Muscle layer of colon (tissue), 2 donors: ENCODE measurements around the gene STK40.

ENCODE experiments used
- H3K27ac ChIP-seq: one replicate; pipeline ENCODE4 v1.7.0; 2013; ENCODE audit warnings: low read depth, mild to moderate bottlenecking, low read length, moderate library complexity
- H3K27me3 ChIP-seq, 2 donors: one replicate each; pipeline ENCODE4 v1.7.0; 2013; ENCODE audit warnings: low read length in 2 of 2, mild to moderate bottlenecking in 2 of 2; ENCODE audit not compliant: insufficient read depth in 2 of 2, control insufficient read depth in 1 of 2
- H3K36me3 ChIP-seq: one replicate; pipeline ENCODE4 v1.7.0; 2013; ENCODE audit warnings: mild to moderate bottlenecking, low read length; ENCODE audit not compliant: insufficient read depth
- H3K4me1 ChIP-seq: one replicate; pipeline ENCODE4 v1.7.0; 2013; ENCODE audit warnings: mild to moderate bottlenecking, low read length; ENCODE audit not compliant: insufficient read depth
- H3K4me3 ChIP-seq, 2 donors: one replicate each; pipeline ENCODE4 v1.7.0; 2013; ENCODE audit warnings: low read length in 2 of 2, low read depth in 1 of 2, mild to moderate bottlenecking in 1 of 2, moderate library complexity in 1 of 2
- H3K9ac ChIP-seq: one replicate; pipeline ENCODE4 v1.7.0; 2013; ENCODE audit warnings: low read length
- H3K9me3 ChIP-seq: one replicate; pipeline ENCODE4 v1.7.0; 2013; ENCODE audit warnings: mild to moderate bottlenecking, low read length
- donor health status: abdominal sarcoma.
- donor health status: Adenocarcinoma of cecum.

The STK40 gene

GRCh38 chr1:36350659-36351226, 35.0 kb downstream of the STK40 start:
- Histone ChIP-seq H3K9ac (no peak overlapping the region), H3K9me3 (no peaks in the 10 kb centered on the region), H3K36me3 (peaks cover 65% of the 10 kb centered on the region), H3K4me1 (peaks cover 29% of the 10 kb centered on the region), H3K27me3 (no peaks in the 10 kb centered on the region), H3K27ac (peak overlapping the region; percentile 43), H3K4me3 (peak overlapping the region in 1 of 2 donors; percentile 39)

GRCh38 chr1:36349839-36350238, 35.9 kb downstream of the STK40 start:
- peaks cover 29% of the 10 kb centered on the region for H3K4me1 ChIP-seq
- peak overlapping the region; percentile 43 for H3K27ac ChIP-seq
- H3K27me3 ChIP-seq, result no peaks in the 10 kb centered on the region
- no peak overlapping the region for H3K9ac ChIP-seq
- peaks cover 64% of the 10 kb centered on the region for H3K36me3 ChIP-seq
- no peaks in the 10 kb centered on the region for H3K9me3 ChIP-seq
- H3K4me3 ChIP-seq, result no peak overlapping the region

GRCh38 chr1:36349241-36349671, 36.5 kb downstream of the STK40 start:
- Histone ChIP-seq H3K4me1 (peaks cover 29% of the 10 kb centered on the region), H3K36me3 (peaks cover 62% of the 10 kb centered on the region), H3K9me3 (no peaks in the 10 kb centered on the region), H3K4me3 (no peak overlapping the region), H3K9ac (no peak overlapping the region), H3K27me3 (no peaks in the 10 kb centered on the region), H3K27ac (no peak overlapping the region)

GRCh38 chr1:36346741-36347370, 38.9 kb downstream of the STK40 start:
- Histone ChIP-seq H3K9me3 (no peaks in the 10 kb centered on the region), H3K36me3 (peaks cover 53% of the 10 kb centered on the region), H3K9ac (no peak overlapping the region), H3K27ac (no peak overlapping the region), H3K4me3 (no peak overlapping the region), H3K4me1 (peaks cover 26% of the 10 kb centered on the region), H3K27me3 (no peaks in the 10 kb centered on the region)

- peaks cover 61% of the 10 kb centered on the region for H3K36me3 ChIP-seq
Observed at GRCh38 chr1:36345353-36345752, 40.4 kb downstream of the STK40 start.

GRCh38 chr1:36344395-36344680, 41.4 kb downstream of the STK40 start:
- no peak overlapping the region for H3K9ac ChIP-seq
- H3K27ac ChIP-seq, result no peak overlapping the region
- H3K4me3 ChIP-seq, result no peak overlapping the region
- no peaks in the 10 kb centered on the region for H3K27me3 ChIP-seq
- H3K36me3 ChIP-seq, result peaks cover 61% of the 10 kb centered on the region
- no peaks in the 10 kb centered on the region for H3K9me3 ChIP-seq
- H3K4me1 ChIP-seq, result peaks cover 4% of the 10 kb centered on the region

More at GRCh38 chr1:36345353-36345752, 40.4 kb downstream of the STK40 start:
- Histone ChIP-seq H3K4me3 (no peak overlapping the region), H3K27me3 (no peaks in the 10 kb centered on the region), H3K4me1 (peaks cover 11% of the 10 kb centered on the region), H3K27ac (no peak overlapping the region), H3K9ac (no peak overlapping the region), H3K9me3 (no peaks in the 10 kb centered on the region)

- Histone ChIP-seq H3K27ac (no peak overlapping the region), H3K9me3 (no peaks in the 10 kb centered on the region), H3K4me1 (no peaks in the 10 kb centered on the region)
Observed at GRCh38 chr1:36343651-36344394, 41.9 kb downstream of the STK40 start.

GRCh38 chr1:36342426-36343185, 43.1 kb downstream of the STK40 start:
- Histone ChIP-seq H3K36me3 (peaks cover 44% of the 10 kb centered on the region), H3K27ac (no peak overlapping the region), H3K4me3 (no peak overlapping the region), H3K9ac (no peak overlapping the region), H3K27me3 (no peaks in the 10 kb centered on the region), H3K4me1 (no peaks in the 10 kb centered on the region), H3K9me3 (no peaks in the 10 kb centered on the region)

More at GRCh38 chr1:36343651-36344394, 41.9 kb downstream of the STK40 start:
- Histone ChIP-seq H3K9ac (no peak overlapping the region), H3K36me3 (peaks cover 55% of the 10 kb centered on the region), H3K4me3 (no peak overlapping the region), H3K27me3 (no peaks in the 10 kb centered on the region)

- H3K27ac ChIP-seq, result no peak overlapping the region
- no peak overlapping the region for H3K9ac ChIP-seq
- no peaks in the 10 kb centered on the region for H3K4me1 ChIP-seq
Observed at GRCh38 chr1:36341626-36342320, 44.0 kb downstream of the STK40 start.

GRCh38 chr1:36339615-36340014, 46.1 kb downstream of the STK40 start:
- no peak overlapping the region for H3K27ac ChIP-seq
- H3K4me1 ChIP-seq, result no peaks in the 10 kb centered on the region
- peaks cover 21% of the 10 kb centered on the region for H3K36me3 ChIP-seq
- no peak overlapping the region for H3K9ac ChIP-seq
- H3K9me3 ChIP-seq, result no peaks in the 10 kb centered on the region
- H3K27me3 ChIP-seq, result no peaks in the 10 kb centered on the region
- H3K4me3 ChIP-seq, result no peak overlapping the region

More at GRCh38 chr1:36341626-36342320, 44.0 kb downstream of the STK40 start:
- Histone ChIP-seq H3K27me3 (no peaks in the 10 kb centered on the region), H3K36me3 (peaks cover 37% of the 10 kb centered on the region), H3K9me3 (no peaks in the 10 kb centered on the region), H3K4me3 (no peak overlapping the region)

- H3K9me3 ChIP-seq, result no peaks in the 10 kb centered on the region
- no peak overlapping the region for H3K9ac ChIP-seq
- no peak overlapping the region for H3K4me3 ChIP-seq
- peaks cover 19% of the 10 kb centered on the region for H3K36me3 ChIP-seq
- no peaks in the 10 kb centered on the region for H3K27me3 ChIP-seq
- H3K27ac ChIP-seq, result no peak overlapping the region
- no peaks in the 10 kb centered on the region for H3K4me1 ChIP-seq
Observed at GRCh38 chr1:36339215-36339614, 46.5 kb downstream of the STK40 start.
